GM21528 (cell line): ENCODE measurements around the gene MAP4K3.

ENCODE experiments used
- ATAC-seq: cut with Tn5 transposase; IDR thresholded peaks from one replicate; pipeline ENCODE4 v1.9.1; 2021; ENCODE audit warnings: mild to moderate bottlenecking, moderate library complexity; ENCODE audit not compliant: unreplicated experiment, low FRiP score

The MAP4K3 gene

GRCh38 chr2:39320162-39320561 lies 116.9 kb downstream of the MAP4K3 start:
- no peak for ATAC-seq

DNA sequence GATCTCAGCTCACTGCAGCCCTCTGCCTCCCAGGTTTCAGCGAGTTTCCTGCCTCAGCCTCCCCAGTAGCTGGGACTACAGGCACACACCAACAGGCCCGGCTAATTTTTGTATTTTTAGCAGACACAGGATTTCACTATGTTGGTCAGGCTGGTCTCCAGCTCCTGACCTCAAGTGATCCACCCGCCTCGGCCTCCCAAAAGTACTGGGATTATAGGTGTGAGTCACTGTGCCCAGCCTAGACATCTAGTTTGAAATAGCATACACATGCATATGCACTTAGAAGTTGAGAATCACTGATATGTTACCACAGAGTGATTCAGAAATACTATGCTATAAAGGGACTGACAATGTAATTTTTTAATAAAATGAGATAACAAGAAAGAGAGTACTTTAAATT lies 123.5 kb downstream of the MAP4K3 start:
- ATAC-seq = no peak

DNA sequence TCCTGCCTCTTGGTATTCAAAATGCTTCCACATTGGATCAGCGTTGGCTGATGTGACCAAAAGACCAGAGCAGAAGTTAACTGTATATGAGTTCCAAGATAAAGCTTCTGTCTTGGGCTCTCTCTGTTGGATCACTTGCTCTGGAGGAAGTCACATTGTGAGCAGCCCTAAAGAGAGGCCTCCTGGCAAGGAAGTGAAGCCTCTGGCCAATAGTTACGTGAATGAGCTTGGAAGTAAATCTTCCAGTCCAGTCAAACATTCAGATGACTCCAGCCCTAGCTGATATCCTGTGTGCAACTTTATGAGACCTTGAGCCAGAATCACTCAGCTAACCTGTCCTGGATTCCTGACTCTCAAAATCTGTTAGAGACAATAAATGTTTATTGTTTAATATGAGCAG lies 125.6 kb downstream of the MAP4K3 start:
- ATAC-seq = no peak

DNA sequence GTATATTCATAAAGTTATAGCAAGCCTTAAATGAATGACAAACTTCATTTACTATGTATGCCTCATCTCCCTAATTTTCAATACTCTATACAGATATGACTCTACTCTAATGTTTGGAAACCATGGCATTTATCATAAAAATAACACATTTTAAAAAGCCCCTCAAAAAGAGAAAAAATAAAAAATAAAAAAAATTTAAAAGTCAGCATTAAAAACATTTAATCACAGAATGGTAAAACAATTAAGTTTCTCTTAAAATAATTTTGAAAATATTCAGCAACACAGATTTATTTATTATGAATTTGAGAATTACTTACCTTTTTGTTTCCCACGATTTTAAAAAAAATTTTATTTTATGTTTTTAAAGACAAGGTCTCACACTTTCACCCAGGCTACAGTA lies 128.3 kb downstream of the MAP4K3 start:
- ATAC-seq = no peak

DNA sequence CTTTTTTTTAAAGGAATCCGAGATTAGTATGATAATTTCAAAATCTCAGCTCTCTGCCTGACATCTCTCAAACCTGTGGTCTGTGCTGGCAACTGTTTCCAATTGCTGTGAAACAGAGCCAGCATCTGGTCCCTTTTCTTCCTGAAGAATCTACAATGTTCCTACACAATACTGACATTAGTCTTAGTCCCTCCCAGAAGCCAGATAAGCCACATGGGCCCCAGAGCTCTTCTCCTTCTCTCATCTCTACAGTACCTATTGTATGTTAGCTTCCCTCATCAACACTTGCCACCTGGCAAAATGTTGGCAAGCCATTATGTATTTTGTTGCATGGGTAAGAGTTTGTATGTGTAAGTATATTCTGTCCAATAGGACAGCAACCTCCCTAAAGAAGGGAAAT lies 130.5 kb downstream of the MAP4K3 start:
- ATAC-seq = no peak

DNA sequence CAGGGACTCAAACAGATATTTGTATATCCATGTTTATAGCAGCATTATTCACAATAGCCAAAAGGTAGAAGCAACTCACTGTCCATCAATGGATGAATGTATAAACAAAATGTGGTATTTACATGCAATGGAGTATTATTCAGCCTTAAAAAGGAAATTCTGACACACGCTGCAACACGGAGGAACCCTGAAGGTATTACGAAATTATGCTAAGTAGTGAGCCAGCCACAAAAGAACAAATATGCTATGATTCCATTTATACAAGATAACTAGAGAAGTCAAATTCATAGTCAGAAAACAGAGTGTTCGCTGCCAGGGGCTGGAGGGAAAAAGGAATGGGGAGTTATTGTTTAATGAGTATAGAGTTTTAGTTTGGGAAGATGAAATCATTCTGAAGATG lies 132.4 kb downstream of the MAP4K3 start:
- no peak for ATAC-seq

DNA sequence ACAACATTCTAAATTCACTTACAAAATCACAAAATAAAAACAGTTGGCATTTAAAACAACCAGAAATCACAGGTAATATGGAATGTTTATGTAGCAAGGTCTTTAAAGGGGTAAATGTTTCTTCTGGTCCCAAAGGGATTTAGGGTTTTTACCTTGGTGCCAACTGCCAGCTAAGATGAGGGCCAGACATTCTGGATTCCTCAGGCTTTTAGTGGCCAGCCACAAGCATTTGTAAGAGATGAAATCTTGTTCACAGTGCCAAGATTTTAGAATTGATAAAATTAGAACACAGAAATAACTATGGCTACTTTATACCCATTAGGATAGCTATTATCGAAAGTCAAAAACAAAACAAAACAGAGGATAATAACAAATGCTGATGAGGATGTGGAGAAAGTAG lies 132.9 kb downstream of the MAP4K3 start:
- ATAC-seq = no peak

DNA sequence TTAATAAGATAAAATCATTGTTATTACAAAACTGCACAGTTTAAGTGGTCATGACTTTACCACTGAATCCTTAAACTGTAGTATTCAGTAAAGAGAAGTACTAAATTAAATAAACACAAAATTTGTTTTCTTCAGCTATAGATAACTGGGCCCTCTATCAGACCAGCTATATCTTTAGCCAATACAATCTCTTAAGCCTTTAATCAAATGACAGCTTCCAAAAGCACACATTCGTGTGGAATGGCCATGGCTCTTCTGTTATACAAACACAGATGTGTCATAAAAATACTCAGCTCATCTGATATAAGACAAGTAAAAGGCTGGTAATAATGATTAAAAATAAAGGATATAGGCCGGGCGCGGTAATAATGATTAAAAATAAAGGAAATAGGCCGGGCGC lies 135.7 kb downstream of the MAP4K3 start:
- ATAC-seq = no peak

GRCh38 chr2:39300044-39300978 lies 136.8 kb downstream of the MAP4K3 start:
- no peak for ATAC-seq

DNA sequence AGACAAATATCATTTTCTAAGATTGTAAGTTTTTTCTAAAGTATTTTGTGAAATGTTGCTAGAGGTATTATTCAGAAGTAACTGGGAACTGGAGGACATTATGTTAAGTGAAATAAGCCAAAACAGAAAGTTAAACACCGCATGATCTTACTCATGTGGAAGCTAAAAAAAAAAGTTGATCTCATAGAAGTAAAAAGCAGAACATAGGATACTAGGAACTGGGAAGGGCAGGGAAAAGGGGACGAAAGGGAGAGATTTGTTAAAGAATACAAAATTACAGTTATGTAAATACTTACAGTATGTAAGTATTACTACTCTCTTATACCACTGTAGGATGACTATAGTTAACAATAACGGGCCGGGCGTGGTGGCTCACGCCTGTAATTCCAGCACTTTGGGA lies 146.7 kb downstream of the MAP4K3 start:
- ATAC-seq = no peak

DNA sequence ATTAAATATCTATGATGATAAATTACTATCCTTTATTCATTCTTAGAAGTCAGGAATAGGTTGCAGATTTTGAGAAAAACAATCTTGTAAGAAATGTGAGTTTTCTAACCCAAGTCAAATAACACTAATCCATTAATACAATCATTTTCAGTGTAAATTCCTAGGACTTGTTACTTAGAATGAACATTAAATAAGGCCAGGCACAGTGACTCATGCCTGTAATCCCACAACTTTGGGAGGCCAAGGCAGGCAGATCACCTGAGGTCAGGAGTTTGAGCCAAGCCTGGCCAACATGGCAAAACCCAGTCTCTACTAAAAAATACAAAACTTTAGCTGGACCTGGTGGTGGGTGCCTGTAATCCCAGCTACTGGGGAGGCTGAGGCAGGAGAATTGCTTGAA lies 147.5 kb downstream of the MAP4K3 start:
- ATAC-seq = no peak

DNA sequence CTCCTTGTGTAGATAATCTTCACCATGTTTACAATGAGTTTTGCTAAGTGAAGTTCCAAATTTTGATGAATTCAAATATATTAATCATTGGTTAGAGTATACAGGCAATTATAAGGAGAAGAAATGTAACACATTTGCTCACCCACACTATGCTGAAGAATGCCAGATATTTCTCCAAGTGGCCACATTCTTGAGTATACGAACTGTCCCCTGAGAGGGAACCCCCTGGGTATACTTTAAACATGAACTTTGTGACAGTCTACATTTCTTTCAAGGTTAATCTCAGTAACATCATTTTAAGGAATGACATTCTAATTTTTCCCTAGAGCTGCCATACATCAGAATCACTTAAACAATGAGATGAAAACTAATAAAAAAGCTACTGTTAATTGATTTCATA lies 153.5 kb downstream of the MAP4K3 start:
- ATAC-seq = no peak

DNA sequence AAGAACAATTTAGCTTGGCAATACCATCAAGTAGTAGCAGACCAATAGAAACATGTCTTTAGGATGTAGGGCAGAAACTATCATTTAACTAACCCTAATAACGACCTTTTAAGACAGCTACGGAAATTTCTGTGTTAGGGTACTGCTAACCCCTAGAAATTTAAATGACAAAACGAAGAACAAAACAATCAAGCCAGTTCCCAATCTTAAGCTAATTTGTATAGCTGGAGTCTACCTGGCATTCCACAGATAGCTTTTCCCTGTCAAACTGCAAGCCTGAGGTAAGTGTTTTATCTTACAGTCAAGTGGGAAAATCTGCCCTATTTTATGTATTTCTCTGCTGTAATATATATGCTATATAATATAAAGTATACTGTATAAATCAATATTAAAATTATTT lies 155.7 kb downstream of the MAP4K3 start:
- no peak for ATAC-seq

- ATAC-seq = no peak
These were observed 162.1 kb downstream of the MAP4K3 start for GRCh38 chr2:39275016-39275415.

DNA sequence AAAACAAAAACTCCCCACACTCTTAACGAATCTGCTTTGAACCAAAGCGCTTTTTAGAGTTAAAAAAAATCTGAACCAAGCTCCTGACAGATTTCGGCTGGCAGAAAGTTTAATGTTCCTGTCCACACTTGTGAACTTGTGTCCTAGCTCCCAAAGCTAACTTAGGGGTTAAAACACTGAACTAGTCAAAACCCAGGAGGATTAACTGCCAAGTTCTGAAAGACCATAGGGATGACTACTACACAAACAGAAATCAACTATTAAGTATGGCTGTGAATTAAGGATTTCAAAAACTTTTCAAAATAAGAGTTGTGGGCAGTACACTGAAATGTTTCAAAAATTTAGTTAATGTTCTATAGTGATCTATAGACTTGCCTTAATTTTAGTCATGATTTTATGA lies 167.1 kb downstream of the MAP4K3 start:
- no peak for ATAC-seq

GRCh38 chr2:39266916-39267434 lies 170.1 kb downstream of the MAP4K3 start:
- no peak for ATAC-seq

DNA sequence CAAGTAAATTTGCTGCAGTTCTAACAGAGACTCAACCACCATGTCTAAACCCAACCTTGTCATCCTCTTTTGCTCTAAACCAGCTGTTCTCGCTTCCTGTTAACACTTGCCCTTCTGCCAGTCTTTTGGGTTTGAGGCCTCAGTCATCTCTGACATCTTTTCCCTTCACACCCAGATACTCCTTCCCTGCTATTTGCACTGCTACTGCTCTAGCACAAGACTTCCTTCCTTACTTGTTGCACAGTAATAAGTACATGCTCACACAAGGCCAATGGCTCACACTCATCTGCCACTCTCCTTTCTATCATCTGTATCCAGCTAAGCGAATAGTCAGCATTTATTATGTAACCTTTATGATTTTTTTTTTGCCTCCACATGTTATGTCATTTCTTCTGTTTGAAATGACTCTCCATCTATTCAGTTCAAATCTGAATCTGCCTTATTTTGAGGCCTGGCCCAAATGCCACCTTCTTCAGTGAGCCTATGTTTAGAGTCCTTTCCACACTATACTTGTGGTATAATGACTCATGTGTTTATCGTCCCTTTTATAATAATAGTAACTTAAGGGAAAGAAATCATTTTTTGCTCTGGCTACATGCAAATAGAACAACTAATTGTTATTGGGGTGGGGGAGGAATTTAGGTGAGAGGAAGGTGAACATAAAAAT lies 170.8 kb downstream of the MAP4K3 start:
- ATAC-seq = peak; percentile 80

DNA sequence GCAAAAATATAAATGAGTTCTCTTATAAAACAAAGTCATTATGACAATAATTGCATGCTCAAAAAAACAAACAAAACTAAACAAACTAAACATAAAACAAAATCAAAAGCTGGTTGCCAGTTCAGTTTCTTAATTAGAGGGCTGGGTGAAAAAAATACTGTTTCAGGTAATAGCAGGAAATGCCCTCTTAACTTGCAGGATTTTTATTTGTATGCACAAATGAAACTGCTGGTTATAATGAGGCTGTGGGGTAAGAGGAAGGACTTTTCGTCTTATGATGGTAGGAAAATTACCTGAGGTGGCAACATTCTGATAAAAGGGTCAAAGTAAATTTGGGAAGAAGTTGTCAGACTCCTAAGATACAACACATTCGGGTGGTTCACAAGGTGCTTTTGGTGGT lies 171.8 kb downstream of the MAP4K3 start:
- ATAC-seq = no peak

GRCh38 chr2:39264733-39265132 lies 172.4 kb downstream of the MAP4K3 start:
- ATAC-seq = peak; percentile 74

GRCh38 chr2:39260087-39260486 lies 177.0 kb downstream of the MAP4K3 start:
- no peak for ATAC-seq

- ATAC-seq = no peak
These were observed 181.0 kb downstream of the MAP4K3 start for GRCh38 chr2:39256040-39256439.
